ENCODE measurements around the gene P4HA3.

P4HA3 gene

DNA sequence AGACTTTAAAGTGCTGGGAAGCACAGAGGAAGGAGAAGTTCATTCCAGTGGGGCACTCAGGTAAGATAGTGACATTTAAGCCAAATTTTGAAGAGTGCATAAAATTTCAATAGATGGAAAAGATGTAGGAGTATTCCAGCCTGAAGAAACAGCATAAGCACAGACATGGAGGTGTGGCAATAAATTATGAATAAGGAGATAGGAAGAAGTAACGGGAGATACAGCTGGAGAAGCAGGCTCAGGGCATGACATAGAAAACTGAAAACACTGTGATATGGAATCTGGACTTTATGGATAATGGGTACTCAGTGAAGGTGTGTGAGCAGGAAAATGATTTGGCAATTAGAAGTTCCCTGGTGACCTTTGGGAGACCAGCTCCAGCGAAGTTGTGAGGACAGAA, 33.3 kb downstream of the P4HA3 start:
- no peak for DNase-seq (ENCODE audit: extremely low spot score)
- TF ChIP-seq CTCF (IDR thresholded peaks at IDR 0.05; ENCODE audit: control extremely low read depth, extremely low read depth, low read depth, missing control alignments), result no peak
- ChIA-PET CTCF (interaction anchor here (2.1 kb wide), 1 partner anchor 23 kb away, joined by 6 read pairs; no protein-coding TSS in a partner anchor), POLR2A (no interaction called here)

- POLR2A ChIA-PET, result no interaction called here
- no peak for DNase-seq (ENCODE audit: extremely low spot score)
- CTCF ChIA-PET, result interaction anchor here (1.2 to 1.9 kb wide), 2 partner anchors 21 to 22 kb away, joined by 3 to 6 read pairs; no protein-coding TSS in a partner anchor
- TF ChIP-seq CTCF (IDR thresholded peaks at IDR 0.05; ENCODE audit: control extremely low read depth, extremely low read depth, low read depth, missing control alignments), result no peak
Measured at GRCh38 chr11:74276581-74276980, 34.9 kb downstream of the P4HA3 start.

GRCh38 chr11:74272276-74272675, 39.2 kb downstream of the P4HA3 start:
- CTCF ChIA-PET, result interaction anchor here (1.4 kb wide), 1 partner anchor 17 kb away, joined by 5 read pairs; no protein-coding TSS in a partner anchor
- DNase-seq (ENCODE audit: extremely low spot score), result no peak
- POLR2A ChIA-PET, result interaction anchor here (0.6 kb wide), 1 partner anchor 33 kb away, joined by 13 read pairs; no protein-coding TSS in a partner anchor
- TF ChIP-seq CTCF (IDR thresholded peaks at IDR 0.05; ENCODE audit: control extremely low read depth, extremely low read depth, low read depth, missing control alignments), result no peak

DNA sequence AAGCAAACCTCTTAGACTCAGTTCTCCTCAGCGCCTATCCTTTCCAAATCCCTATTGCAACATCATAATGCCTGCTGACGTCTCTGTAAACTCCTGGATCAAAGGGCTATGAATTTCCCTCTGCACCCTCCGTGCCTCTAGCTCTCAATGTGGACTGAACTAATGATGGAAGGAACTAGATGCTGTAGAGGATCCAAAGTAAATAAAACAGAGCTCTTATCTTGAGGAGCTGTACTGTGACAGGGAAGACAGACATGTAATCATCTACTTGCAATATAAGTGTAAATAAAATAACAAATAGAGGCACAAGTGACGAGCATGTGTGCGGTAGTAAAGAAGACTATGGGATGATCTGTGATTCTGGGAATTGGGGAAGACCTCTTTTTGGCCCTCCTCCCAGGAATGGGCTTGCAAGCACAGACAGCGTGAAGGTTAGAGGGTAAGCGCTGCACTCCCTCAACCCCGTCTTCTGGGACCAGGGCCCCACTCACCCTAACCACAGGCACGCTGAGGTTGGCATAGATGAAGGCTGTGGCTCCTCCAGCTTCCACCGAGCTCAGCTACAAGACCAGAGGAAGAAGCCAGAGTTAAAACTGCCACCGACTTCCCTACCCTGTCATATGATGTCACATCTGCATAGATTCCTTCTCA, 42.2 kb downstream of the P4HA3 start:
- POLR2A ChIA-PET, result no interaction called here
- CTCF ChIA-PET, result interaction anchor here (0.9 to 2.4 kb wide), 6 partner anchors 10 to 180 kb away, joined by 3 to 11 read pairs (median 4); no protein-coding TSS in a partner anchor
- no peak for DNase-seq (ENCODE audit: extremely low spot score)
- TF ChIP-seq CTCF (IDR thresholded peaks at IDR 0.05; ENCODE audit: control extremely low read depth, extremely low read depth, low read depth, missing control alignments), result no peak

DNA sequence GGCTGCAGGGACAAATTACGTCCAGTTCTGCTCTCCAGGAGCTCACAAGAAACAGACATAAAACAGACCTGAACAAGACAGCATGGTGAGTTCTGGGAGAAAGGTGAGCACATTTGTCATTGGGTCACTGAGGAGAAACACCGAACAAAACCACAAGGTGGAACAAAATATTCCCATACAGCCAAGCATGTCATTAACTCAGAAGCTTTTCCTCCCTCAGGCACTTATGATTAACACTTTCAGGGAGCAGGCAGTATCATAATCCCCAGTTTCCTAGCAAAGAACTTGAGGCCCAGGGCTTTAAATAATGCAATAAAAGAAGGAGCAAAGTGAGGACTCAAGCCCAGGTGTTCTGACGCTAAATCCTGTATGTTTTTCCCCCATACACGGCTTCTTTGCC, 43.0 kb downstream of the P4HA3 start:
- CTCF ChIA-PET, result interaction anchor here (0.9 to 2.4 kb wide), 4 partner anchors 13 to 53 kb away, joined by 3 to 11 read pairs (median 5); no protein-coding TSS in a partner anchor
- no peak for DNase-seq (ENCODE audit: extremely low spot score)
- POLR2A ChIA-PET, result no interaction called here
- TF ChIP-seq CTCF (IDR thresholded peaks at IDR 0.05; ENCODE audit: control extremely low read depth, extremely low read depth, low read depth, missing control alignments), result no peak

DNA sequence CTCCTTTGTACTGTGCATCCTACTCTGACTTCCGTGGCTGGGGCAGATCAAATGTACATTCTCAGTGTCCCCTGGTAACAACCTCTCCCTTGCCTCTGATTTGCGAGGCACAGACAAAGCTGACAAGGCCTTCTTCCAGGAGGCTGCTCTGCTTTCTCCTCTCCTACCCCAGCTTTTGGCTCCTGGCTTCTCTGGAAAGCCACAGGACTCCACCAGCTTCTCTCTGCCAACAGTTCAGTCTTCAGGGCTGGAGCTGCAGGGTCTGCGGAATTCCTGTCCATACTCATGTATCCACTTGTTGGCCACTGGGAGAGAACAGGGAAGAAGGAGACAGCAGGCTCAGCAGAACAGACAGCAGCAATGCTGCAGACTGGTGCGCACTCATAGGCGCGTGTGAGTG, 44.4 kb downstream of the P4HA3 start:
- DNase-seq (ENCODE audit: extremely low spot score), result no peak
- ChIA-PET POLR2A (no interaction called here), CTCF (interaction anchor here (1.5 kb wide), 1 partner anchor 12 kb away, joined by 7 read pairs; no protein-coding TSS in a partner anchor)
- TF ChIP-seq CTCF (IDR thresholded peaks at IDR 0.05; ENCODE audit: control extremely low read depth, extremely low read depth, low read depth, missing control alignments), result no peak

Measured in GM10248 (cell line).